Epithelial cell of prostate (primary cell): ENCODE results near the gene MARVELD3.
"Not testable (repeated sequence)": the region's sequence is repeated elsewhere in the genome, so short reads cannot be mapped to it uniquely, and the experiment has no call there.

Experiments
- DNase-seq: peaks from one replicate; pipeline ENCODE4 v3.0.0-alpha.2; 2011; ENCODE audit warnings: low read depth, low spot score
- H3K27ac ChIP-seq: fragments of 450-650 bp; 2 replicates; pipeline ENCODE4 v1.5.1; 2017; ENCODE audit warnings: mild to moderate bottlenecking

Gene MARVELD3

GRCh38 chr16:71626018-71626857, at the start of gene MARVELD3:
MARVELD3 (plus strand) TSS chr16:71626184; CDS start chr16:71626230, 46 bp downstream.
- H3K27ac ChIP-seq: peak within 1 kb of the TSS; percentile 61
- no peak for DNase-seq

GRCh38 chr16:71576971-71577370, 49.0 kb upstream of the MARVELD3 start, which contains the start of gene TAT:
TAT (minus strand) TSS chr16:71577092; CDS start chr16:71576415, 677 bp downstream.
- no peak for DNase-seq
- no peak within 1 kb of the TSS for H3K27ac ChIP-seq

- DNase-seq, H3K27ac ChIP-seq: not testable (repeated sequence)
Measured at GRCh38 chr16:71582553-71582848, 43.5 kb upstream of the MARVELD3 start.

DNA sequence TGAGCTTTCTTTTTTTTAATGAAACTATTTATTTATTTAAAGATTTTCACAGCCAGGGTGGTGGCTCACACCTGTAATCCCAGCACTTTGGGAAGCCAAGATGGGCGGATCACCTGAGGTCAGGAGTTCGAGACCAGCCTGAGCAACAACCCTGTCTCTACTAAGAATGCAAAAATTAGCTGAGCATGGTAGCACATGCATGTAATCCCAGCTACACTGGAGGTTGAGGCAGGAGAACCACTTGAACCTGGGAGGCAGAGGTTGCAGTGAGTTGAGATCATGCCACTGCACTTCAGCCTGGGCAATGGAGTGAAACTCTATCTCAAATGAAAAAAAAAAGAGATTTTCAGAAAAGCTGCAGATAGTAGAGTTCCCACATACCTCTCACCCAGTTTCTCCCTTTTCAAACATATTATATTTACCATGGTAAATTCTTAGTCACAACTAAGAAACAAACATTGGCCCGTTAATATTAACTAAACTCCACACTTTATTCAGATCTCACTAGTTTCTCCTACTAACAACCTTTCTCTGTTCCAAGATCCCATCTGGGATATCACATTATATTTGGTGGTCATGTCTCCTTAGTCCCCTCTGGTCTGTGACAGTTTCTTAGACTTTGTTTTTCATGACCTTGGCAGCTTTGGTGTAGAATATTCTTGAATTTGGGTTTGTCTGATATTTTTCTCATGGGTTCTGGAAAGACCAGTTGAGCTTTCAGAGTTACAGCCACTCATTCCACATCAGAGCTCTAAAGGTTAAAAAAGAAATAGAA, 41.3 kb upstream of the MARVELD3 start:
- no peak for DNase-seq
- no peak overlapping the region for H3K27ac ChIP-seq

DNA sequence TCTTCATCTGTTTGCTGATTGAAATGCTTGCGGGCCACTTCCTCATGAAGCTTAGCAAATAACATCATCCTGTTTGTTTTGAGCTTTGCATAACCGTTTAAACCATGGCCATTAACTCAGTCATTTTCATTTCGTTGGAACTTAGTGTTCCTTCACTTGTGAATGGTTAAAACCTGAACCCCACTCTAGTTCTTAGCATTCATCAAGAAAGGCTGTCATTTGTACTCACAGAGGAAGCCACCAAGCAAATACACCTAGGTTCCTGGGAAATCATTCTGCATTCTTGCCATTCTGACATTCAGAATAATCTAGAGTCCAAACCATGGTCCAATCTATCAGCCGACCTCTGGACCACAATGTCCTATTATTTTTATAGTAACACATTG, 40.7 kb upstream of the MARVELD3 start:
- no peak for DNase-seq

DNA sequence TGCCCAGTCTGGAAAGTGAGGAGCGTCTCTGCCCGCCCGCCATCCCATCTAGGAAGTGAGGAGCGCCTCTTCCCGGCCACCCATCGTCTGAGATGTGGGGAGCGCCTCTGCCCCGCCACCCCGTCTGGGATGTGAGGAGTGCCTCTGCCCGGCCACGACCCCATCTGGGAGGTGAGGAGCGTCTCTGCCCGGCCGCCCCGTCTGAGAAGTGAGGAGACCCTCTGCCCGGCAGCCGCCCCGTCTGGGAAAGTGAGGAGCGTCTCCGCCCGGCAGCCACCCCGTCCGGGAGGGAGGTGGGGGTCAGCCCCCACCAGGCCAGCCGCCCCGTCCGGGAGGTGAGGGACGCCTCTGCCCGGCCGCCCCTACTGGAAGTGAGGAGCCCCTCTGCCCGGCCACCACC, 36.6 kb upstream of the MARVELD3 start:
- DNase-seq: not testable (repeated sequence)

More for the DNA sequence above, 40.7 kb upstream of the MARVELD3 start:
- H3K27ac ChIP-seq: no peak overlapping the region

GRCh38 chr16:71590071-71590470, 35.9 kb upstream of the MARVELD3 start:
- not testable (repeated sequence) for H3K27ac ChIP-seq, DNase-seq

More for the DNA sequence above, 36.6 kb upstream of the MARVELD3 start:
- not testable (repeated sequence) for H3K27ac ChIP-seq

DNA sequence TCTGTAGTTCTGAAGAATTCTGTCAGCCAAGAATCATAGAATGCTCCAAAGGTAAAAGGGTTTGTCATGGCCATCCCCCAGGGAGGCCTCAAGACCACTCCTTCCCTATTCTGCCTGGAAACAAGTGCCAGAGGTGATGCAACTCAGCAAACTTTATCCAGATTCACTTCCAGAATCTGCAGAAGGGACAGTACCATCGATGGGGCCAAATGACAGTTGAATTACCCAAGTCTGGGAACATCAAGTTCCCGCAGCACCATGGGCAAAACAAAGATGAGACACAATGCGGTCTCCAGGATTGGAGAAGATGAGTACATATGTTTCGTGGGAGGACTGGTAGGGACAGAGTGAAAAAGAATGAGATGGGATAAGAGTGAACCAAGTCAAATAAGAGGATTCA, 35.4 kb upstream of the MARVELD3 start:
- no peak overlapping the region for H3K27ac ChIP-seq

GRCh38 chr16:71591917-71592316, 34.1 kb upstream of the MARVELD3 start:
- DNase-seq: no peak
- H3K27ac ChIP-seq: no peak overlapping the region

More for the DNA sequence above, 35.4 kb upstream of the MARVELD3 start:
- no peak for DNase-seq

DNA sequence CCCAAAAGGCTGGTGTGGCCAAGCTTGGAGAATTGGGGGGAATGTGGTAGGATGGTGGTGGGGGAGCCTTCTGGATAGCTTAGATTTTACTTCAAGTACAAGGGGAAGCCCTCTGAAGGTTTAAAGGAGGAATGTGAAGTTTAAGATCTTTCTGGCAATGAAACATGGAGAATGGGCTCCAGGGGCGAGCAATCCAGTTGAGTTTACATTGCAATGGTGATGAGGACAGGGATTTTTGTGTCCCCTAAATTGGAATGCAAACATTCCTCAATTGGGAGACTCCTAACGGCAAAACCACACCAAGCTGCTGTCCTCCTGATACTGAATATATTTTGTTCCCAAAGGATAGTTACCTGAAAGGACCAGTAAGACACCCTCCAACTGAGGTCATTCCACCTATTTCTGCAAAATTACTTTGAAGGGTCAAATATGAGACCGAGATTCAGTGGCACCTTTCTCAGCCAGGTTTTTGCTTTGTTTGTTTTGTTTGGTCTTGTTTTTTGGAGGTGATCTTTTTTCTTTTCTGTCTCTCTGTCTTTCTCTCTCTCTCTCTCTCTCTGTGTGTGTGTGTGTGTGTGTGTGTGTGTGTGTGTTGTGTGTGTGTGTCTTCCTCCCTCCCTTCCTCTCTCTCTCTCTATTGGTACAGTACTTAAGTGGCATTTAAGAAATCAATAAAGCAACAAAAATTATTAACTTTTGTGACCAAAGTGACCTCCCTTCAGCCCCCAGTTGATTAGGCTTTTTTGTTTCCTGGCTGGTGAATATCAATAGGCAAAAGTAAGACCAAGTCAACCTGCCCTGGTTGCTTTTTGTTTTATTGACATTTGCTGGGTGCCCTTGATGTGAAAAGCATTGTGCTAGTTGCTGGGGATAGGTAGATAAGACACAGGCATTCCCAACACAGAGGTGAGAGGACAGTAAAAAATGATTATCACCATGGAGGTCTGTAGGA, 32.7 kb upstream of the MARVELD3 start:
- no peak overlapping the region for H3K27ac ChIP-seq
- DNase-seq: no peak

DNA sequence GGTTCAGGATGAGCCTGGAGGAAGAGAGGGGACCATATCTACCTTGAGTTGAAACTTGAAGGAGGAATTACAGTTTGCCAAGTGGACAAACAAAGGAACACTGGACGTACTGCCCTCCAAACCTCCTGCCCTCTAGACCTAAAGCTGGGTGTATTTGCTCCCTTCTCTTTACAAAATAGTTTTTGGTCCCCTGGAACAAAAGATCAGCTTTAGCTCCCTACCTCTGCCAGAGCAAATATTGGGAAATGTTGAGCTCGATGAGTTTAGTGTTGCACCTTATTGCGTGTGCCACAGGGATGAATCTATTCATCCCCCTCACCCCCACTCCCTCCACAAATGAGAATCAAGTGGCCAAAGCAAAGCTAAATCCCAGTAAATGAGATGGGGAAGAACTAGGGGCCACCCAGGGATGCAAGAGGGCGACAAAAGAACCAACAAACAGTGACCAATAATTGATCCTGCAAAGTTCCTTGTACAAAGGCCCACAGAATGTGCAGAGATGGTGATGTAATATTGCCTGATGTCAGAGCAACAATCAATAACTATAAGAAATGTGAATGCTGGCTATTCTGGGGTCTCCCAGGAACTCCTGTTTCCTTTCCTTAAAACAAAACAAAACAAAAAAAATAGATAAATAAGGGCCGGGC, 31.9 kb upstream of the MARVELD3 start:
- H3K27ac ChIP-seq: no peak overlapping the region
- DNase-seq: no peak

DNA sequence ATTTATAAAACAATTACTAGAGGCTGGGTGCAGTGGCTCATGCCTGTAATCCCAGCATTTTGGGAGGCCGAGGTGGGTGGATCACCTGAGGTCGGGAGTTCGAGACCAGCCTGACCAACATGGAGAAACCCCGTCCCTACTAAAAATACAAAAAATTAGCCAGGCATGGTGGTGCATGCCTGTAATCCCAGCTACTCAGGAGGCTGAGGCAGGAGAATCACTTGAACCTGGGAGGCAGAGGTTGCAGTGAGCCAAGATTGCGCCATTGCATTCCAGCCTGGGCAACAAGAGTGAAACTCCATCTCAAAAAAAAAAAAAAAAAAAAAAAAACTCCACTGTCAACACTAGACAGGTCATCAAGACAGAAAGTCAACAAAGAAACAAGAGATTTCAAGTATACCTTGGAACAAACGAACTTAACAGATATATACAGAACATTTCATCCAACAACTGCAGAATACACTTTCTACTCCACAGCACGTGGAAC, 30.6 kb upstream of the MARVELD3 start:
- DNase-seq, H3K27ac ChIP-seq: not testable (repeated sequence)

GRCh38 chr16:71598426-71598825, 27.6 kb upstream of the MARVELD3 start:
- not testable (repeated sequence) for H3K27ac ChIP-seq, DNase-seq

DNA sequence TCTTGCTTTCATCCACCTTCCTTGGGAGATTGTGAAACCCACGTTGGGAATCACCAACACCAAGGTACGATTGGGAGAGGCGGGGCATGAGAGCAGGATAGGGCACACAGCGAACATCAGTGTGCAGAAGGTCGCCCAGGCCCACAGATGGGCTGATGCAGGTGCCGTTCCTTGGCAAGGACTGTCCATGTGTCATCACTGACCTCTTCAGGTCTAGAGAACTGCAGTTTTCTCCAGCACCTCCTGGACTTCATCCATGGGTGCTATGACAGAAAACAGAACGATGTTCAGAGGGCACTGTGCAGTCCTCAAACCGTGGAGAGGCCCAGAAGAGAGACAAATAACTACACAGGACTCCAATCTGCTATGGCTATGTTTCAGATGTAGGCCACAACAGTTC, 25.2 kb upstream of the MARVELD3 start:
- no peak overlapping the region for H3K27ac ChIP-seq
- DNase-seq: no peak

DNA sequence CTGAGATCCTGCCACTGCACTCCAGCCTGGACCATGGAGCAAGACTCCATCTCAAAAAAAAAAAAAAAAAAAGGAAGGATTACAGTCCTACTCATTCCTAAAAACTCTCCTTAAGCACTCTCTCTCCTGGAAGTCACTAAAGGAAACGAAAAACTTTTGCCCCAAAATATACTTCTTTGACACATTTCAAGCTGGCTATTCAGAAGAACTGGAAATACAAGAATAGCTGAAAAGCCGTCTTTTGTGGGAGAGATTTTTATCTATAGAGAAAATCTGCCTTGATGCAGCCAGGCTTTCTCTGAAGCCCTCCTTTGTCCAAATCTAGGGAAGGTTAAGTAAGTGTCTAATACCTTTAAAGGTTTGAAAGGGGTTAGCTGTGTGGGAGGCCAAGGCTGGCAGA, 16.9 kb upstream of the MARVELD3 start:
- no peak for DNase-seq
- H3K27ac ChIP-seq: no peak overlapping the region

GRCh38 chr16:71610447-71610846, 15.5 kb upstream of the MARVELD3 start:
- no peak for DNase-seq
- no peak overlapping the region for H3K27ac ChIP-seq

GRCh38 chr16:71610936-71611871, 14.8 kb upstream of the MARVELD3 start:
- no peak for DNase-seq
- no peak overlapping the region for H3K27ac ChIP-seq

DNA sequence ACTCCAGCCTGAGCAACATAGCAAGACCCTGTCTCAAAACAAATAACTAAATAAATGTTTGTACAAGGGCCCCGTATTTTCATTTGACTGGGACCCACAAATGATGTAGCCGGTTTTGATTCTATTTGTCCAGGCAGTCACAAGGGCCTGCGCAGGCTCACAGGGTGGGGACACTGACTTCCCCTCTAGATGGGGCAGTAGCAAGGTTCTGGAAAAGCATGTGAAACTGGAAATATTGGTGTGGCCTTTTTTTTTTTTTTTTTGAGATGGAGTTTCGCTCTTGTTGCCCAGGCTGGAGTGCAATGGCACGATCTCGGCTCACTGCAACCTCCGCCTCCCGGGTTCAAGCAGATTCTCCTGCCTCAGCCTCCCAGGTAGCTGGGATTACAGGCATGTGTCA, 11.0 kb upstream of the MARVELD3 start:
- not testable (repeated sequence) for H3K27ac ChIP-seq, DNase-seq

GRCh38 chr16:71618429-71618828, 7.6 kb upstream of the MARVELD3 start:
- DNase-seq: no peak
- H3K27ac ChIP-seq: no peak overlapping the region
